Stimulated activated naive CD8-positive, alpha-beta T cell treated with anti-CD3 and anti-CD28 coated beads, Interleukin-15, amount 100 ng/mL, for 72 hours (primary cell): ENCODE data around the gene GRIA3.
"Not testable (repeated sequence)": the region's sequence is repeated elsewhere in the genome, so short reads cannot be mapped to it uniquely, and the experiment has no call there.

Experiments
- ATAC-seq: fragments of 150-1000 bp; cut with Tn5 transposase; 2 replicates; pipeline ENCODE4 v1.10.0; 2021; ENCODE audit warnings: mild to moderate bottlenecking, moderate library complexity
- DNase-seq, 2 donors: peaks; one replicate each; pipeline ENCODE4 v3.0.0; 2021 to 2022
- H3K27ac Mint-ChIP-seq, 2 donors: one replicate each; pipeline ENCODE4 v1.8.0; 2022; ENCODE audit warnings: mild to moderate bottlenecking in 2 of 2, mixed read lengths in 2 of 2, moderate library complexity in 2 of 2
- H3K27me3 Mint-ChIP-seq: one replicate; pipeline ENCODE4 v1.8.0; 2022; ENCODE audit warnings: mixed read lengths
- H3K4me1 Mint-ChIP-seq: one replicate; pipeline ENCODE4 v1.8.0; 2022; ENCODE audit warnings: mild to moderate bottlenecking, mixed read lengths
- H3K4me3 Mint-ChIP-seq, 2 donors: one replicate each; pipeline ENCODE4 v1.8.0; 2022; ENCODE audit warnings: mild to moderate bottlenecking in 2 of 2, mixed read lengths in 2 of 2, moderate library complexity in 1 of 2
- H3K9me3 Mint-ChIP-seq, 2 donors: one replicate each; pipeline ENCODE4 v1.8.0; 2022; ENCODE audit warnings: mixed read lengths in 2 of 2

Gene GRIA3

GRCh38 chrX:123481913-123482851 is 298.1 kb downstream of the GRIA3 start:
- Mint-ChIP-seq H3K27ac (no peak overlapping the region), H3K9me3 (no peaks in the 10 kb centered on the region), H3K27me3 (no peaks in the 10 kb centered on the region), H3K4me3 (no peak overlapping the region), H3K4me1 (no peaks in the 10 kb centered on the region)
- ATAC-seq, result no peak
- DNase-seq, result no peak

GRCh38 chrX:123486297-123486696 is 302.2 kb downstream of the GRIA3 start:
- no peak overlapping the region for H3K4me3 Mint-ChIP-seq
- H3K9me3 Mint-ChIP-seq, result no peaks in the 10 kb centered on the region
- DNase-seq (no peak), ATAC-seq (no peak)
- peaks cover 6% of the 10 kb centered on the region for H3K27me3 Mint-ChIP-seq
- no peaks in the 10 kb centered on the region for H3K4me1 Mint-ChIP-seq
- no peak overlapping the region for H3K27ac Mint-ChIP-seq

- Mint-ChIP-seq H3K4me3 (no peak overlapping the region), H3K9me3 (no peaks in the 10 kb centered on the region), H3K27ac (no peak overlapping the region), H3K27me3 (peaks cover 8% of the 10 kb centered on the region), H3K4me1 (no peaks in the 10 kb centered on the region)
- no peak for DNase-seq
- no peak for ATAC-seq
These were observed 303.2 kb downstream of the GRIA3 start for GRCh38 chrX:123487236-123487635.

GRCh38 chrX:123487669-123488068 is 303.6 kb downstream of the GRIA3 start:
- DNase-seq (no peak), ATAC-seq (no peak)
- peaks cover 8% of the 10 kb centered on the region for H3K27me3 Mint-ChIP-seq
- H3K4me1 Mint-ChIP-seq, result no peaks in the 10 kb centered on the region
- no peak overlapping the region for H3K27ac Mint-ChIP-seq
- H3K9me3 Mint-ChIP-seq, result no peaks in the 10 kb centered on the region
- no peak overlapping the region for H3K4me3 Mint-ChIP-seq

- DNase-seq (no peak), ATAC-seq (no peak)
- peaks cover 8% of the 10 kb centered on the region for H3K27me3 Mint-ChIP-seq
- H3K9me3 Mint-ChIP-seq, result no peaks in the 10 kb centered on the region
- no peak overlapping the region for H3K27ac Mint-ChIP-seq
- no peaks in the 10 kb centered on the region for H3K4me1 Mint-ChIP-seq
- no peak overlapping the region for H3K4me3 Mint-ChIP-seq
These were observed 304.9 kb downstream of the GRIA3 start for GRCh38 chrX:123489011-123489410.

- Mint-ChIP-seq H3K27ac (no peak overlapping the region), H3K4me1 (no peaks in the 10 kb centered on the region), H3K4me3 (no peak overlapping the region), H3K9me3 (no peaks in the 10 kb centered on the region), H3K27me3 (peaks cover 8% of the 10 kb centered on the region)
- DNase-seq (no peak), ATAC-seq (no peak)
These were observed 309.8 kb downstream of the GRIA3 start for GRCh38 chrX:123493857-123494256.

GRCh38 chrX:123499787-123500186 is 315.7 kb downstream of the GRIA3 start:
- Mint-ChIP-seq H3K27me3 (peaks cover 8% of the 10 kb centered on the region), H3K9me3 (no peaks in the 10 kb centered on the region), H3K4me1 (no peaks in the 10 kb centered on the region), H3K27ac (no peak overlapping the region), H3K4me3 (no peak overlapping the region)
- DNase-seq (no peak), ATAC-seq (no peak)

- no peak overlapping the region for H3K27ac Mint-ChIP-seq
- DNase-seq, result no peak
These were observed 320.0 kb downstream of the GRIA3 start for GRCh38 chrX:123504047-123504446.

GRCh38 chrX:123504630-123505270 is 320.7 kb downstream of the GRIA3 start:
- peaks cover 4% of the 10 kb centered on the region for H3K27me3 Mint-ChIP-seq
- DNase-seq (no peak), ATAC-seq (no peak)
- H3K27ac Mint-ChIP-seq, result no peak overlapping the region
- H3K9me3 Mint-ChIP-seq, result peaks cover 0 to 7% of the 10 kb centered on the region in 2 donors
- H3K4me3 Mint-ChIP-seq, result no peak overlapping the region
- H3K4me1 Mint-ChIP-seq, result no peaks in the 10 kb centered on the region

More at GRCh38 chrX:123504047-123504446, 320.0 kb downstream of the GRIA3 start:
- Mint-ChIP-seq H3K4me3 (no peak overlapping the region), H3K4me1 (no peaks in the 10 kb centered on the region), H3K27me3 (peaks cover 8% of the 10 kb centered on the region), H3K9me3 (peaks cover 0 to 7% of the 10 kb centered on the region in 2 donors)
- ATAC-seq, result no peak

- no peak for ATAC-seq
- H3K4me3 Mint-ChIP-seq, result peak overlapping the region in 1 of 2 donors; percentile 9
- no peak overlapping the region for H3K27ac Mint-ChIP-seq
- H3K27me3 Mint-ChIP-seq, result no peaks in the 10 kb centered on the region
- H3K4me1 Mint-ChIP-seq, result no peaks in the 10 kb centered on the region
- H3K9me3 Mint-ChIP-seq, result peaks cover 19 to 20% of the 10 kb centered on the region in 2 donors
- no peak for DNase-seq
These were observed 329.7 kb downstream of the GRIA3 start for GRCh38 chrX:123513585-123514278.

GRCh38 chrX:123514279-123514640 is 330.2 kb downstream of the GRIA3 start:
- DNase-seq, result peak in 1 of 2 donors; percentile 9
- H3K9me3 Mint-ChIP-seq, result peaks cover 19 to 20% of the 10 kb centered on the region in 2 donors
- peak overlapping the region in 1 of 2 donors; percentile 9 for H3K4me3 Mint-ChIP-seq
- not testable (repeated sequence) for H3K27ac Mint-ChIP-seq, H3K27me3 Mint-ChIP-seq, ATAC-seq, H3K4me1 Mint-ChIP-seq

- H3K4me3 Mint-ChIP-seq, result no peak overlapping the region
- no peaks in the 10 kb centered on the region for H3K4me1 Mint-ChIP-seq
- no peaks in the 10 kb centered on the region for H3K27me3 Mint-ChIP-seq
- no peak overlapping the region for H3K27ac Mint-ChIP-seq
- no peak for DNase-seq
- ATAC-seq, result no peak
- peaks cover 19 to 20% of the 10 kb centered on the region in 2 donors for H3K9me3 Mint-ChIP-seq
These were observed 334.7 kb downstream of the GRIA3 start for GRCh38 chrX:123518791-123519190.

- H3K9me3 Mint-ChIP-seq, result no peaks in the 10 kb centered on the region
- no peaks in the 10 kb centered on the region for H3K4me1 Mint-ChIP-seq
- H3K27ac Mint-ChIP-seq, result peak overlapping the region in 1 of 2 donors; percentile 13
- no peak overlapping the region for H3K4me3 Mint-ChIP-seq
- H3K27me3 Mint-ChIP-seq, result no peaks in the 10 kb centered on the region
- DNase-seq, result no peak
- ATAC-seq, result peak; percentile 35
These were observed 341.1 kb downstream of the GRIA3 start for GRCh38 chrX:123525123-123525725.

GRCh38 chrX:123530726-123531125 is 346.6 kb downstream of the GRIA3 start:
- H3K27ac Mint-ChIP-seq, ATAC-seq, H3K4me3 Mint-ChIP-seq, H3K27me3 Mint-ChIP-seq, DNase-seq, H3K4me1 Mint-ChIP-seq: not testable (repeated sequence)
- H3K9me3 Mint-ChIP-seq, result peaks cover 5 to 15% of the 10 kb centered on the region in 2 donors
